HEK293 (cell line): ENCODE measurements around the gene GTPBP4.

Experiments used
- CTCF ChIA-PET: fragments of 350-600 bp; formaldehyde crosslinking; extraction: SDS; loops from one replicate; lab custom pipeline; 2021; ENCODE audit warnings: antibody characterized with exemption; lab: Yijun Ruan, JAX
- POLR2A ChIA-PET: fragments of 300-600 bp; formaldehyde crosslinking; extraction: SDS; loops from one replicate; lab custom pipeline; 2020; ENCODE audit warnings: antibody characterized with exemption, inconsistent platforms; lab: Yijun Ruan, JAX
- H3K27ac ChIP-seq: fragments of 200-500 bp; sonication (Bioruptor generic); 2 replicates; pipeline ENCODE4 v1.5.1; 2014; ENCODE audit warnings: low read depth, low read length, control low read depth, inconsistent platforms; ENCODE audit errors: extremely low read depth
- H3K36me3 ChIP-seq, 2 experiments: fragments of 200-500 bp in 1 of 2; sonication (Bioruptor generic) in 1 of 2; 1 replicate in 1 of 2; 2 replicates in 1 of 2; pipeline ENCODE4 v1.5.1; 2014 to 2017; ENCODE audit warnings: inconsistent platforms in 2 of 2, low read length in 2 of 2; ENCODE audit not compliant: control insufficient read depth in 2 of 2, insufficient read depth in 1 of 2
- H3K4me1 ChIP-seq: fragments of 200-500 bp; sonication (Bioruptor generic); 2 replicates; pipeline ENCODE4 v1.5.1; 2014; ENCODE audit warnings: mild to moderate bottlenecking, low read length, inconsistent platforms; ENCODE audit not compliant: control insufficient read depth, insufficient read depth
- H3K4me3 ChIP-seq: 2 replicates; pipeline ENCODE4 v1.5.1; 2011; ENCODE audit warnings: low read depth, mild to moderate bottlenecking, control low read depth, low read length, moderate library complexity
- H3K9me3 ChIP-seq: fragments of 200-500 bp; sonication (Bioruptor generic); 2 replicates; pipeline ENCODE4 v1.5.1; 2014; ENCODE audit warnings: low read depth, low read length, inconsistent platforms; ENCODE audit not compliant: control insufficient read depth, insufficient read depth
- BCL11B ChIP-seq: fragments of 450-650 bp; formaldehyde crosslinking; IDR thresholded peaks from 2 replicates; pipeline ENCODE4 v1.5.1; 2016; ENCODE audit warnings: low read depth, missing biosample characterization, missing genetic modification characterization
- FEZF1 ChIP-seq: fragments of 450-650 bp; formaldehyde crosslinking; IDR thresholded peaks from 2 replicates; pipeline ENCODE4 v1.5.1; 2016; ENCODE audit warnings: missing biosample characterization, missing genetic modification characterization
- HIC1 ChIP-seq: fragments of 450-650 bp; formaldehyde crosslinking; IDR thresholded peaks from 2 replicates; pipeline ENCODE4 v1.5.1; 2016; ENCODE audit warnings: missing biosample characterization, missing genetic modification characterization
- HOXC10 ChIP-seq: sonication (generic); formaldehyde crosslinking; IDR thresholded peaks from 2 replicates; pipeline ENCODE4 v1.8.1; 2023; ENCODE audit warnings: mild to moderate bottlenecking, missing genetic modification reagents
- HOXD13 ChIP-seq: sonication (generic); formaldehyde crosslinking; IDR thresholded peaks from 2 replicates; pipeline ENCODE4 v1.8.0; 2022; ENCODE audit warnings: missing genetic modification reagents, borderline replicate concordance
- KLF10 ChIP-seq: fragments of 450-650 bp; IDR thresholded peaks from 2 replicates; pipeline ENCODE4 v1.5.1; 2018; ENCODE audit warnings: missing biosample characterization, mild to moderate bottlenecking, missing genetic modification characterization
- KLF16 ChIP-seq: fragments of 450-650 bp; formaldehyde crosslinking; IDR thresholded peaks from 2 replicates; pipeline ENCODE4 v1.5.1; 2017; ENCODE audit warnings: missing biosample characterization, missing genetic modification characterization
- MEIS1 ChIP-seq: sonication (generic); formaldehyde crosslinking; IDR thresholded peaks from 2 replicates; pipeline ENCODE4 v1.8.1; 2022; ENCODE audit warnings: missing genetic modification reagents, mild to moderate bottlenecking, borderline replicate concordance
- SALL2 ChIP-seq: fragments of 450-650 bp; formaldehyde crosslinking; IDR thresholded peaks from 2 replicates; pipeline ENCODE4 v1.5.0; 2017; ENCODE audit warnings: missing biosample characterization, mild to moderate bottlenecking, missing genetic modification characterization, borderline replicate concordance
- ZBTB10 ChIP-seq: fragments of 450-650 bp; formaldehyde crosslinking; IDR thresholded peaks from 2 replicates; pipeline ENCODE4 v1.5.1; 2016; ENCODE audit warnings: missing biosample characterization, missing genetic modification characterization
- ZNF133 ChIP-seq: fragments of 450-650 bp; formaldehyde crosslinking; IDR thresholded peaks from 2 replicates; pipeline ENCODE4 v1.5.1; 2016; ENCODE audit warnings: missing biosample characterization, missing genetic modification characterization
- ZNF146 ChIP-seq: fragments of 450-650 bp; formaldehyde crosslinking; IDR thresholded peaks from 2 replicates; pipeline ENCODE4 v1.5.1; 2016; ENCODE audit warnings: missing biosample characterization, missing genetic modification characterization
- ZNF202 ChIP-seq: fragments of 450-650 bp; formaldehyde crosslinking; IDR thresholded peaks from 2 replicates; pipeline ENCODE4 v1.5.1; 2016; ENCODE audit warnings: missing biosample characterization, missing genetic modification characterization, borderline replicate concordance
- ZNF248 ChIP-seq: fragments of 450-650 bp; formaldehyde crosslinking; IDR thresholded peaks from 2 replicates; pipeline ENCODE4 v1.5.1; 2017; ENCODE audit warnings: missing biosample characterization, missing genetic modification characterization
- ZNF292 ChIP-seq: fragments of 450-650 bp; formaldehyde crosslinking; IDR thresholded peaks from 2 replicates; pipeline ENCODE4 v1.5.1; 2016; ENCODE audit warnings: low read depth, missing biosample characterization, missing genetic modification characterization, borderline replicate concordance
- ZNF311 ChIP-seq: fragments of 450-650 bp; formaldehyde crosslinking; IDR thresholded peaks from 2 replicates; pipeline ENCODE4 v1.5.1; 2017; ENCODE audit warnings: missing biosample characterization, missing genetic modification characterization, borderline replicate concordance
- ZNF341 ChIP-seq: fragments of 450-650 bp; formaldehyde crosslinking; IDR thresholded peaks from 2 replicates; pipeline ENCODE4; 2016; ENCODE audit warnings: low read depth, missing biosample characterization, missing genetic modification characterization
- ZNF354C ChIP-seq: fragments of 450-650 bp; formaldehyde crosslinking; IDR thresholded peaks from 2 replicates; pipeline ENCODE4 v1.5.1; 2016; ENCODE audit warnings: missing biosample characterization, missing genetic modification characterization, low read depth, borderline replicate concordance
- ZNF416 ChIP-seq: fragments of 450-650 bp; formaldehyde crosslinking; IDR thresholded peaks from 2 replicates; pipeline ENCODE4 v1.5.1; 2016; ENCODE audit warnings: missing biosample characterization, missing genetic modification characterization
- ZNF433 ChIP-seq: fragments of 450-650 bp; formaldehyde crosslinking; IDR thresholded peaks from 2 replicates; pipeline ENCODE4 v1.5.1; 2016; ENCODE audit warnings: missing biosample characterization, missing genetic modification characterization, low read depth
- ZNF610 ChIP-seq: fragments of 450-650 bp; formaldehyde crosslinking; IDR thresholded peaks from 2 replicates; pipeline ENCODE4 v1.5.1; 2016; ENCODE audit warnings: missing biosample characterization, missing genetic modification characterization, borderline replicate concordance
- ZNF830 ChIP-seq: fragments of 450-650 bp; IDR thresholded peaks from 2 replicates; pipeline ENCODE4 v1.5.0; 2018; ENCODE audit warnings: missing biosample characterization, missing genetic modification characterization, low read depth, mild to moderate bottlenecking, moderate library complexity
- TF ChIP-seq, protein P1 (sequence below): fragments of 450-650 bp; formaldehyde crosslinking; conservative IDR thresholded peaks from 2 replicates; pipeline ENCODE4 v1.5.1; 2016; ENCODE audit warnings: low read depth, missing biosample characterization, missing genetic modification characterization
- TF ChIP-seq, protein P2 (sequence below): fragments of 450-650 bp; formaldehyde crosslinking; IDR thresholded peaks from 2 replicates; pipeline ENCODE4 v1.5.1; 2016; ENCODE audit warnings: missing biosample characterization, missing genetic modification characterization
- TF ChIP-seq, protein P3 (sequence below): fragments of 450-650 bp; IDR thresholded peaks from 2 replicates; pipeline ENCODE4 v1.5.1; 2018; ENCODE audit warnings: missing biosample characterization, missing genetic modification characterization

Gene GTPBP4

GRCh38 chr10:962342-962741 lies 25.9 kb upstream of the GTPBP4 start (continued):
- TF ChIP-seq, protein P1, sequence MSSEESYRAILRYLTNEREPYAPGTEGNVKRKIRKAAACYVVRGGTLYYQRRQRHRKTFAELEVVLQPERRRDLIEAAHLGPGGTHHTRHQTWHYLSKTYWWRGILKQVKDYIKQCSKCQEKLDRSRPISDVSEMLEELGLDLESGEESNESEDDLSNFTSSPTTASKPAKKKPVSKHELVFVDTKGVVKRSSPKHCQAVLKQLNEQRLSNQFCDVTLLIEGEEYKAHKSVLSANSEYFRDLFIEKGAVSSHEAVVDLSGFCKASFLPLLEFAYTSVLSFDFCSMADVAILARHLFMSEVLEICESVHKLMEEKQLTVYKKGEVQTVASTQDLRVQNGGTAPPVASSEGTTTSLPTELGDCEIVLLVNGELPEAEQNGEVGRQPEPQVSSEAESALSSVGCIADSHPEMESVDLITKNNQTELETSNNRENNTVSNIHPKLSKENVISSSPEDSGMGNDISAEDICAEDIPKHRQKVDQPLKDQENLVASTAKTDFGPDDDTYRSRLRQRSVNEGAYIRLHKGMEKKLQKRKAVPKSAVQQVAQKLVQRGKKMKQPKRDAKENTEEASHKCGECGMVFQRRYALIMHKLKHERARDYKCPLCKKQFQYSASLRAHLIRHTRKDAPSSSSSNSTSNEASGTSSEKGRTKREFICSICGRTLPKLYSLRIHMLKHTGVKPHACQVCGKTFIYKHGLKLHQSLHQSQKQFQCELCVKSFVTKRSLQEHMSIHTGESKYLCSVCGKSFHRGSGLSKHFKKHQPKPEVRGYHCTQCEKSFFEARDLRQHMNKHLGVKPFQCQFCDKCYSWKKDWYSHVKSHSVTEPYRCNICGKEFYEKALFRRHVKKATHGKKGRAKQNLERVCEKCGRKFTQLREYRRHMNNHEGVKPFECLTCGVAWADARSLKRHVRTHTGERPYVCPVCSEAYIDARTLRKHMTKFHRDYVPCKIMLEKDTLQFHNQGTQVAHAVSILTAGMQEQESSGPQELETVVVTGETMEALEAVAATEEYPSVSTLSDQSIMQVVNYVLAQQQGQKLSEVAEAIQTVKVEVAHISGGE = no peak
- TF ChIP-seq KLF16 (tag by site-specific recombination) = no peak
- TF ChIP-seq ZNF830 (tag by site-specific recombination) = no peak
- no peak for TF ChIP-seq ZNF146 (tag by site-specific recombination)
- no peak for TF ChIP-seq ZNF133 (tag by site-specific recombination)
- no peak for TF ChIP-seq ZNF341 (tag by site-specific recombination)
- TF ChIP-seq, protein P2, sequence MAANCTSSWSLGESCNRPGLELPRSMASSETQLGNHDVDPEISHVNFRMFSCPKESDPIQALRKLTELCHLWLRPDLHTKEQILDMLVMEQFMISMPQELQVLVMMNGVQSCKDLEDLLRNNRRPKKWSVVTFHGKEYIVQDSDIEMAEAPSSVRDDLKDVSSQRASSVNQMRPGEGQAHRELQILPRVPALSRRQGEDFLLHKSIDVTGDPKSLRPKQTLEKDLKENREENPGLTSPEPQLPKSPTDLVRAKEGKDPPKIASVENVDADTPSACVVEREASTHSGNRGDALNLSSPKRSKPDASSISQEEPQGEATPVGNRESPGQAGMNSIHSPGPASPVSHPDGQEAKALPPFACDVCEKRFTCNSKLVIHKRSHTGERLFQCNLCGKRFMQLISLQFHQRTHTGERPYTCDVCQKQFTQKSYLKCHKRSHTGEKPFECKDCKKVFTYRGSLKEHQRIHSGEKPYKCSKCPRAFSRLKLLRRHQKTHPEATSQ (tag by site-specific recombination) = no peak

DNA sequence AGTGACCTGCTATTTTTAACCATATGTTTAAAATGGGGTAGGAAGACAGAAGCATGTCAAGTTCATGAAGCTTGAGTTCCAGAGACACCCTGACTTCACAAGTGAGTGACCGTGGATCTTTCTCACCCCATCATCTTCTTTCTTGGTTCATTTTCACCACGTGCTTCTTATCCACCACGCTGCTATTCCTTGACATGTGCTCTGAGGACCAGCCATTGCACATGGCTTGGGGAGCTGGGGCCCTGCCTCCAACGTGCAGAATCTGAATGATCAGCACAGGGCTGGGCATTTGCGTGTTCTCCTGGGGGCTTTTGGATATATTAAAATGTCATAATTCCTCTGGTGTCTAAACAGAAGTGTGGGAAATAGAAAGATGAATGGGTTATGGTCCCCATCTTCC lies 25.0 kb upstream of the GTPBP4 start:
- POLR2A ChIA-PET = interaction anchor here (0.5 kb wide), 1 partner anchor 47 kb away, joined by 6 read pairs; no protein-coding TSS in a partner anchor
- no peak overlapping the region for H3K27ac ChIP-seq
- no peaks in the 10 kb centered on the region for H3K9me3 ChIP-seq
- CTCF ChIA-PET = no interaction called here
- H3K4me1 ChIP-seq = no peaks in the 10 kb centered on the region
- TF ChIP-seq ZNF202 (tag by site-specific recombination) (no peak), ZNF433 (tag by site-specific recombination) (no peak), SALL2 (tag by site-specific recombination) (no peak), ZNF292 (no peak), MEIS1 (CRISPR knock-in tag) (no peak), ZNF610 (tag by site-specific recombination) (no peak), FEZF1 (tag by site-specific recombination) (no peak), ZBTB10 (tag by site-specific recombination) (no peak), ZNF416 (no peak), HOXD13 (CRISPR knock-in tag) (no peak), ZNF354C (tag by site-specific recombination) (no peak), BCL11B (tag by site-specific recombination) (no peak), ZNF248 (tag by site-specific recombination) (no peak), KLF10 (no peak), HOXC10 (CRISPR knock-in tag) (no peak), HIC1 (tag by site-specific recombination) (no peak), ZNF311 (tag by site-specific recombination) (no peak)
- TF ChIP-seq, protein P3, sequence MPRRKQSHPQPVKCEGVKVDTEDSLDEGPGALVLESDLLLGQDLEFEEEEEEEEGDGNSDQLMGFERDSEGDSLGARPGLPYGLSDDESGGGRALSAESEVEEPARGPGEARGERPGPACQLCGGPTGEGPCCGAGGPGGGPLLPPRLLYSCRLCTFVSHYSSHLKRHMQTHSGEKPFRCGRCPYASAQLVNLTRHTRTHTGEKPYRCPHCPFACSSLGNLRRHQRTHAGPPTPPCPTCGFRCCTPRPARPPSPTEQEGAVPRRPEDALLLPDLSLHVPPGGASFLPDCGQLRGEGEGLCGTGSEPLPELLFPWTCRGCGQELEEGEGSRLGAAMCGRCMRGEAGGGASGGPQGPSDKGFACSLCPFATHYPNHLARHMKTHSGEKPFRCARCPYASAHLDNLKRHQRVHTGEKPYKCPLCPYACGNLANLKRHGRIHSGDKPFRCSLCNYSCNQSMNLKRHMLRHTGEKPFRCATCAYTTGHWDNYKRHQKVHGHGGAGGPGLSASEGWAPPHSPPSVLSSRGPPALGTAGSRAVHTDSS = no peak
- no peaks in the 10 kb centered on the region for H3K36me3 ChIP-seq
- H3K4me3 ChIP-seq = no peak overlapping the region
